Loucy (cell line): ENCODE results near the gene KRT4.

Experiments used
- H2AFZ ChIP-seq: fragments of 200-600 bp; sonication (generic); 2 replicates; pipeline ENCODE4 v1.6.0; 2016; ENCODE audit warnings: antibody characterized with exemption, mild to moderate bottlenecking, low read length, moderate library complexity
- H3F3A ChIP-seq: fragments of 200-600 bp; 2 replicates; pipeline ENCODE4 v1.6.0; 2016; ENCODE audit warnings: antibody characterized with exemption, low read depth, mild to moderate bottlenecking
- H3K27me3 ChIP-seq: fragments of 200-600 bp; sonication (generic); 2 replicates; pipeline ENCODE4 v1.6.1; 2014; ENCODE audit warnings: low read length, mild to moderate bottlenecking; ENCODE audit not compliant: insufficient read depth, poor library complexity, severe bottlenecking
- H3K36me3 ChIP-seq: fragments of 200-600 bp; sonication (generic); 2 replicates; pipeline ENCODE4 v1.6.1; 2016; ENCODE audit warnings: low read length; ENCODE audit not compliant: insufficient read depth
- H3K4me1 ChIP-seq: fragments of 200-600 bp; sonication (generic); 2 replicates; pipeline ENCODE4 v1.5.1; 2014; ENCODE audit warnings: low read length, mild to moderate bottlenecking; ENCODE audit not compliant: insufficient read depth, poor library complexity, severe bottlenecking
- H3K4me2 ChIP-seq: fragments of 200-600 bp; sonication (generic); 2 replicates; pipeline ENCODE4 v1.6.0; 2014; ENCODE audit warnings: antibody characterized with exemption, low read length, low read depth, mild to moderate bottlenecking; ENCODE audit not compliant: poor library complexity, severe bottlenecking
- H3K4me3 ChIP-seq: fragments of 200-600 bp; sonication (generic); 2 replicates; pipeline ENCODE4 v1.5.1; 2014; ENCODE audit warnings: low read length, mild to moderate bottlenecking, mixed read lengths; ENCODE audit not compliant: poor library complexity, severe bottlenecking
- H3K79me2 ChIP-seq: fragments of 200-600 bp; sonication (generic); 2 replicates; pipeline ENCODE4 v1.6.1; 2014; ENCODE audit warnings: low read length; ENCODE audit not compliant: insufficient read depth
- H3K9ac ChIP-seq: fragments of 200-600 bp; sonication (generic); 2 replicates; pipeline ENCODE4 v1.6.0; 2014; ENCODE audit warnings: mild to moderate bottlenecking, low read depth, low read length, moderate library complexity; ENCODE audit not compliant: poor library complexity, severe bottlenecking
- H3K9me2 ChIP-seq: fragments of 200-600 bp; sonication (generic); replicated peaks from 2 replicates; pipeline ENCODE4 v1.6.1; 2016; ENCODE audit warnings: low read depth, low read length, mixed read lengths
- H3K9me3 ChIP-seq: fragments of 200-600 bp; sonication (generic); 2 replicates; pipeline ENCODE4 v1.6.1; 2014; ENCODE audit warnings: mild to moderate bottlenecking, antibody characterized with exemption, low read length, low read depth; ENCODE audit not compliant: insufficient read depth
- H4K20me1 ChIP-seq: fragments of 200-600 bp; sonication (generic); 2 replicates; pipeline ENCODE4 v1.6.0; 2014; ENCODE audit warnings: antibody characterized with exemption, low read length, mild to moderate bottlenecking; ENCODE audit not compliant: insufficient read depth, poor library complexity, severe bottlenecking
- CTCF ChIP-seq: fragments of 200-600 bp; sonication (generic); conservative IDR thresholded peaks from 2 replicates; pipeline ENCODE4 v1.5.1; 2014; ENCODE audit warnings: mild to moderate bottlenecking, antibody characterized with exemption, low read length
- EZH2phosphoT487 ChIP-seq: fragments of 200-600 bp; IDR thresholded peaks from 2 replicates; pipeline ENCODE4 v1.6.1; 2018; ENCODE audit warnings: antibody characterized with exemption, mild to moderate bottlenecking, moderate library complexity, borderline replicate concordance

KRT4 gene

GRCh38 chr12:52783563-52784316 is 30.2 kb downstream of the KRT4 start:
- H3K9ac ChIP-seq, result no peak overlapping the region
- H3K79me2 ChIP-seq, result no peaks in the 10 kb centered on the region
- TF ChIP-seq CTCF (no peak), EZH2phosphoT487 (no peak)
- no peaks in the 10 kb centered on the region for H3K9me3 ChIP-seq
- H3K4me2 ChIP-seq, result no peak overlapping the region
- H3K9me2 ChIP-seq, result no peaks in the 10 kb centered on the region
- no peaks in the 10 kb centered on the region for H3K36me3 ChIP-seq
- H2AFZ ChIP-seq, result no peak overlapping the region
- no peaks in the 10 kb centered on the region for H3F3A ChIP-seq
- no peaks in the 10 kb centered on the region for H3K4me1 ChIP-seq
- H3K4me3 ChIP-seq, result no peak overlapping the region
- no peaks in the 10 kb centered on the region for H3K27me3 ChIP-seq
- H4K20me1 ChIP-seq, result no peaks in the 10 kb centered on the region

- TF ChIP-seq EZH2phosphoT487 (no peak), CTCF (no peak)
These were observed 31.4 kb downstream of the KRT4 start for GRCh38 chr12:52782502-52782901.

GRCh38 chr12:52781399-52782082 is 32.4 kb downstream of the KRT4 start:
- Histone ChIP-seq H3K79me2 (no peaks in the 10 kb centered on the region), H3K27me3 (no peaks in the 10 kb centered on the region), H3K9me2 (no peaks in the 10 kb centered on the region), H3K9ac (no peak overlapping the region), H3K4me2 (no peak overlapping the region), H3K4me1 (no peaks in the 10 kb centered on the region), H2AFZ (no peak overlapping the region), H3F3A (no peaks in the 10 kb centered on the region), H3K9me3 (no peaks in the 10 kb centered on the region), H4K20me1 (no peaks in the 10 kb centered on the region), H3K36me3 (no peaks in the 10 kb centered on the region), H3K4me3 (no peak overlapping the region)
- TF ChIP-seq EZH2phosphoT487 (no peak), CTCF (no peak)

More at GRCh38 chr12:52782502-52782901, 31.4 kb downstream of the KRT4 start:
- H3K9me2 ChIP-seq, result no peaks in the 10 kb centered on the region
- H4K20me1 ChIP-seq, result no peaks in the 10 kb centered on the region
- no peak overlapping the region for H3K9ac ChIP-seq
- no peak overlapping the region for H3K4me2 ChIP-seq
- no peaks in the 10 kb centered on the region for H3F3A ChIP-seq
- H3K9me3 ChIP-seq, result no peaks in the 10 kb centered on the region
- H3K36me3 ChIP-seq, result no peaks in the 10 kb centered on the region
- H3K4me3 ChIP-seq, result no peak overlapping the region
- H3K79me2 ChIP-seq, result no peaks in the 10 kb centered on the region
- H3K4me1 ChIP-seq, result no peaks in the 10 kb centered on the region
- H2AFZ ChIP-seq, result no peak overlapping the region
- H3K27me3 ChIP-seq, result no peaks in the 10 kb centered on the region
